ENCODE results near the gene RNF151. TPM values are rescaled to one million over a fixed set of nuclear protein-coding genes. Genes with fewer than 3 reads are reported as not detected.
A peak's percentile ranks its signal among the peaks of the same experiment; 100 is the strongest.
"Not testable (repeated sequence)": the region's sequence is repeated elsewhere in the genome, so short reads cannot be mapped to it uniquely, and the experiment has no call there.

Gene RNF151
- total RNA-seq, 1 donor from 2014 or later = 0.24 TPM

GRCh38 chr16:1938316-1938715 is 28.3 kb upstream of the RNF151 start:
- no peak for DNase-seq (ENCODE audit: low read depth)

- DNase-seq (ENCODE audit: low read depth) = no peak
Measured at GRCh38 chr16:1938910-1939309, 27.7 kb upstream of the RNF151 start.

GRCh38 chr16:1939833-1940232 is 26.8 kb upstream of the RNF151 start:
- not testable (repeated sequence) for DNase-seq (ENCODE audit: low read depth)

GRCh38 chr16:1940273-1941161 is 26.1 kb upstream of the RNF151 start:
- DNase-seq (ENCODE audit: low read depth) = peak; percentile 29

- no peak for DNase-seq (ENCODE audit: low read depth)
Measured at GRCh38 chr16:1941162-1942046, 25.3 kb upstream of the RNF151 start.

- DNase-seq (ENCODE audit: low read depth) = peak; percentile 70
Measured at GRCh38 chr16:1942047-1942809, 24.4 kb upstream of the RNF151 start.

- peak; percentile 100 for DNase-seq (ENCODE audit: low read depth)
Measured at GRCh38 chr16:1942810-1943726, 23.6 kb upstream of the RNF151 start, which contains the start of gene MSRB1. TSS of gene MSRB1 (minus strand) at chr16:1943199. CDS start at chr16:1943156, 43 bp downstream.

- DNase-seq (ENCODE audit: low read depth) = no peak
Measured at GRCh38 chr16:1944612-1945199, 21.9 kb upstream of the RNF151 start.

- DNase-seq (ENCODE audit: low read depth) = no peak
Measured at GRCh38 chr16:1945559-1946391, 20.9 kb upstream of the RNF151 start.

GRCh38 chr16:1946495-1947368 is 19.9 kb upstream of the RNF151 start:
- DNase-seq (ENCODE audit: low read depth) = no peak

- DNase-seq (ENCODE audit: low read depth) = no peak
Measured at GRCh38 chr16:1947369-1947670, 19.3 kb upstream of the RNF151 start.

- DNase-seq (ENCODE audit: low read depth) = no peak
Measured at GRCh38 chr16:1949507-1949906, 17.1 kb upstream of the RNF151 start.

- peak; percentile 60 for DNase-seq (ENCODE audit: low read depth)
Measured at GRCh38 chr16:1950047-1950446, 16.6 kb upstream of the RNF151 start.

GRCh38 chr16:1950559-1950958 is 16.1 kb upstream of the RNF151 start:
- peak; percentile 67 for DNase-seq (ENCODE audit: low read depth)

GRCh38 chr16:1953734-1954133 is 12.9 kb upstream of the RNF151 start:
- no peak for DNase-seq (ENCODE audit: low read depth)

- not testable (repeated sequence) for DNase-seq (ENCODE audit: low read depth)
Measured at GRCh38 chr16:1957434-1958142, 9.1 kb upstream of the RNF151 start.

GRCh38 chr16:1958143-1958491 is 8.5 kb upstream of the RNF151 start:
- DNase-seq (ENCODE audit: low read depth) = not testable (repeated sequence)

Measured in myocyte (in vitro differentiated cells).